Measurements from ENCODE around the gene DCLK1.

GRCh38 chr13:36108954-36109353, 22.2 kb downstream of the DCLK1 start:
- TF ChIP-seq CTCF (IDR thresholded peaks at IDR 0.05): no peak
- no peak for TF ChIP-seq POLR2A (IDR thresholded peaks at IDR 0.05)
- TF ChIP-seq EP300 (IDR thresholded peaks at IDR 0.05): no peak
